OCI-LY7 (cell line): ENCODE data around the gene TCERG1L.

ENCODE experiments used
- CTCF ChIP-seq: fragments of 200-600 bp; sonication (generic); conservative IDR thresholded peaks from 2 replicates; pipeline ENCODE4 v1.5.1; 2014; ENCODE audit warnings: mild to moderate bottlenecking, antibody characterized with exemption, low read length, moderate library complexity, mixed read lengths
- EZH2phosphoT487 ChIP-seq: fragments of 200-600 bp; sonication (generic); IDR thresholded peaks from 2 replicates; pipeline ENCODE4 v1.6.1; 2018; ENCODE audit warnings: low read depth, borderline replicate concordance, mild to moderate bottlenecking, mixed run types, antibody characterized with exemption, low read length, moderate library complexity, mixed read lengths

GRCh38 chr10:131230166-131230565, 81.4 kb downstream of the TCERG1L start:
- no peak for TF ChIP-seq CTCF
- no peak for TF ChIP-seq EZH2phosphoT487
